ENCODE results near the gene ARL15. TPM values are rescaled to one million over a fixed set of nuclear protein-coding genes. Genes with fewer than 3 reads are reported as not detected.
"Not testable (repeated sequence)": the region's sequence is repeated elsewhere in the genome, so short reads cannot be mapped to it uniquely, and the experiment has no call there.

Gene ARL15
- total RNA-seq, 4 donors from 2014 or later: 10.6 to 24.0 (median 18.9) TPM

- Histone ChIP-seq H3K9me3 (no peaks in the 10 kb centered on the region), H3K4me1 (no peaks in the 10 kb centered on the region), H3K27ac (no peak overlapping the region), H3K27me3 (no peaks in the 10 kb centered on the region), H3K36me3 (no peaks in the 10 kb centered on the region), H3K4me3 (no peak overlapping the region)
- no peak for TF ChIP-seq POLR2AphosphoS5 (IDR thresholded peaks at IDR 0.05)
- no peak for TF ChIP-seq EP300 (IDR thresholded peaks at IDR 0.05)
- TF ChIP-seq POLR2A (IDR thresholded peaks at IDR 0.05): no peak
- no peak for TF ChIP-seq CTCF (IDR thresholded peaks at IDR 0.05)
- WGBS, 2 donors (ENCODE audit: low coverage in 1 of 2): 64 to 82% methylated on average over 3 of the region's 3 CpGs
- ATAC-seq: no peak
Observed at GRCh38 chr5:53987101-53987500, 323.3 kb downstream of the ARL15 start.

- TF ChIP-seq CTCF (IDR thresholded peaks at IDR 0.05): no peak
- no peak for TF ChIP-seq EP300 (IDR thresholded peaks at IDR 0.05)
- TF ChIP-seq POLR2A (IDR thresholded peaks at IDR 0.05): no peak
- TF ChIP-seq POLR2AphosphoS5 (IDR thresholded peaks at IDR 0.05): no peak
- Histone ChIP-seq H3K27ac (no peak overlapping the region), H3K4me1 (no peaks in the 10 kb centered on the region), H3K9me3 (no peaks in the 10 kb centered on the region), H3K27me3 (no peaks in the 10 kb centered on the region), H3K4me3 (no peak overlapping the region), H3K36me3 (no peaks in the 10 kb centered on the region)
- WGBS, 2 donors (ENCODE audit: low coverage in 1 of 2): 96 to 97% methylated on average over 5 of the region's 5 CpGs
- no peak for ATAC-seq
Observed at GRCh38 chr5:53985796-53986195, 324.6 kb downstream of the ARL15 start.

- Histone ChIP-seq H3K4me1 (no peaks in the 10 kb centered on the region), H3K36me3 (no peaks in the 10 kb centered on the region), H3K9me3 (peaks cover 0 to 8% (median 0%) of the 10 kb centered on the region in 3 donors), H3K27ac (no peak overlapping the region), H3K4me3 (no peak overlapping the region), H3K27me3 (no peaks in the 10 kb centered on the region)
- ATAC-seq: no peak
- TF ChIP-seq CTCF (IDR thresholded peaks at IDR 0.05) (no peak), POLR2A (IDR thresholded peaks at IDR 0.05) (no peak), POLR2AphosphoS5 (IDR thresholded peaks at IDR 0.05) (no peak), EP300 (IDR thresholded peaks at IDR 0.05) (no peak)
- 100% methylated on average over 1 of the region's 1 CpG for WGBS, 2 donors (ENCODE audit: low coverage in 1 of 2)
Observed at GRCh38 chr5:53984971-53985370, 325.4 kb downstream of the ARL15 start.

GRCh38 chr5:53983568-53984460 lies 326.6 kb downstream of the ARL15 start:
- no peaks in the 10 kb centered on the region for H3K36me3 ChIP-seq
- no peaks in the 10 kb centered on the region for H3K27me3 ChIP-seq
- no peaks in the 10 kb centered on the region for H3K4me1 ChIP-seq
- no peak overlapping the region for H3K4me3 ChIP-seq
- TF ChIP-seq POLR2AphosphoS5 (IDR thresholded peaks at IDR 0.05) (no peak), POLR2A (IDR thresholded peaks at IDR 0.05) (no peak), CTCF (IDR thresholded peaks at IDR 0.05) (no peak), EP300 (IDR thresholded peaks at IDR 0.05) (no peak)
- no peak for ATAC-seq
- WGBS, 2 donors (ENCODE audit: low coverage in 1 of 2): 85 to 97% methylated on average over 8 to 10 of the region's 10 CpGs
- H3K27ac ChIP-seq: no peak overlapping the region
- H3K9me3 ChIP-seq: peaks cover 0 to 9% (median 0%) of the 10 kb centered on the region in 3 donors

GRCh38 chr5:53982319-53982718 lies 328.1 kb downstream of the ARL15 start:
- 100% methylated on average over 1 of the region's 2 CpGs for WGBS, 2 donors (ENCODE audit: low coverage in 1 of 2)

More at GRCh38 chr5:53982319-53982718, 328.1 kb downstream of the ARL15 start:
- H3K4me1 ChIP-seq, H3K27ac ChIP-seq, ATAC-seq, H3K9me3 ChIP-seq, H3K27me3 ChIP-seq, H3K36me3 ChIP-seq, H3K4me3 ChIP-seq: not testable (repeated sequence)
